ENCODE measurements around the gene TAPBP. TPM values are rescaled to one million over a fixed set of nuclear protein-coding genes. Genes with fewer than 3 reads are reported as not detected.
A peak's percentile ranks its signal among the peaks of the same experiment; 100 is the strongest.

TAPBP gene
- total and polyA plus RNA-seq, 9 of the 15 experiments (the other 6 are each of a cell fraction or from before 2014, with no cell fraction given) = 5.6 to 74.0 (median 22.3) TPM

DNA sequence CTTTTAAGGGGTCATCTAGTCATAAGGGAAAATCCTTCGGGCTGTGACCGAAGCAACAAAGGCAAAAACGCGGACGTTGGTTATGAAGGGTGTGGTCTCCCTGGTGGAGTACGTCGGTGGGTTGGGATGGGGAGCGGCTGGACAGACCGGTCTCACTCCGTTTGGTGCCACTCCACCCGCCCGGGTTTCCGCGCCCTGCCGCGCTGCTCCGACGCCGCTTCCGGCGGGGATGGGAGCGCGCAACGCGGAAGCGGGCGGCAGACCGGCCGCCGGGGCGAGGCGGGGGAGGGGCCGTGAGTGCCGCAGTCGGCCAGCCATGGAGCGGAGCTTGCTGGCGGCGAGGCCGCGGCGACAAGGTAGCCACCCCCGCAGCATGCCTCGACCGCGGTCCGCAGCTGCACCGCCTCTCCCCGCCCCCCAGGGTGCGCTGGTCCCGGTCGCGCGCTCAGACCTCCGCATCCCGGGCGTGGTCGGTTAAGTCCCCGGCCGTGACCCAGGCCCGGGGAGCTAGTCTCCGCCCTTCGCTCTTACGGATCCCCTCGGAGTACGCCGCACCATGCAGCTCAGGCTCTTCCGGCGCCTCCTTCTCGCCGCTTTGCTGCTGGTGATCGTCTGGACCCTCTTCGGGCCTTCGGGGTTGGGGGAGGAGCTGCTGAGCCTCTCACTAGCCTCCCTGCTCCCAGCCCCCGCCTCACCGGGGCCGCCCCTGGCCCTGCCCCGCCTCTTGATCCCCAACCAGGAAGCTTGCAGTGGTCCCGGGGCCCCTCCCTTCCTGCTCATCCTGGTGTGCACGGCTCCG is 36.8 kb downstream of the TAPBP start, which contains the start of gene B3GALT4 (continued):
- TF ChIP-seq SRF (CRISPR knock-in tag; IDR thresholded peaks at IDR 0.05) = peak in 1 of 2 experiments; percentile 46; a peak in 1 of 4 replicates
- TF ChIP-seq ZBTB33 (CRISPR knock-in tag; IDR thresholded peaks at IDR 0.05) = peak; percentile 85; the same call in 1 of the 2 replicates
- TF ChIP-seq ZBTB8A (IDR thresholded peaks at IDR 0.05; ENCODE audit: partially characterized antibody) = no peak
- peak; percentile 47; the same call in 1 of the 2 replicates for TF ChIP-seq GATAD2A (IDR thresholded peaks at IDR 0.05)
- peak; percentile 58; the same call in 1 of the 2 replicates for TF ChIP-seq REST (IDR thresholded peaks at IDR 0.05; ENCODE audit: borderline replicate concordance)
- TF ChIP-seq REST (CRISPR knock-in tag; IDR thresholded peaks at IDR 0.05; ENCODE audit: low read depth) = peak; percentile 88
- peak in 2 of 3 experiments; percentile 78 to 79 for TF ChIP-seq YY1 (IDR thresholded peaks at IDR 0.05; ENCODE audit: borderline replicate concordance in 1 of 3, control insufficient read depth in 1 of 3, extremely low read depth in 1 of 3, insufficient read depth in 3 of 3, insufficient read length in 1 of 3, insufficient replicate concordance in 2 of 3, low read depth in 1 of 3, low read length in 2 of 3)
- peak; percentile 56 to 89; a peak in 1 of 4 replicates for TF ChIP-seq BCLAF1 (IDR thresholded peaks at IDR 0.05; ENCODE audit: borderline replicate concordance in 1 of 2, control insufficient read depth in 1 of 2, low read depth in 2 of 2, low read length in 1 of 2)
- TF ChIP-seq FOSL1 (tag; conservative IDR thresholded peaks at IDR 0.05) = 0 out of 2 replicates have a peak, but pooled peaks have one; percentile 24

Measured in K562 (cell line).